Vagina (tissue), 2 donors: ENCODE measurements around the gene PSME1.

Experiments
- POLR2A ChIP-seq, 2 donors: fragments of 450-650 bp; IDR thresholded peaks; one replicate each; pipeline ENCODE4 v1.6.1; 2017; ENCODE audit warnings: antibody characterized with exemption in 2 of 2, mild to moderate bottlenecking in 2 of 2, moderate library complexity in 2 of 2
- TF ChIP-seq, protein P1 (sequence below), 3 experiments: fragments of 450-650 bp in 2 of 3; fragments of 200-600 bp in 1 of 3; sonication (generic) in 1 of 3; IDR thresholded peaks; one replicate each; pipeline ENCODE4 v1.5.1; 2017 to 2019; ENCODE audit warnings: antibody characterized with exemption in 3 of 3, mild to moderate bottlenecking in 2 of 3, moderate library complexity in 2 of 3

DNA sequence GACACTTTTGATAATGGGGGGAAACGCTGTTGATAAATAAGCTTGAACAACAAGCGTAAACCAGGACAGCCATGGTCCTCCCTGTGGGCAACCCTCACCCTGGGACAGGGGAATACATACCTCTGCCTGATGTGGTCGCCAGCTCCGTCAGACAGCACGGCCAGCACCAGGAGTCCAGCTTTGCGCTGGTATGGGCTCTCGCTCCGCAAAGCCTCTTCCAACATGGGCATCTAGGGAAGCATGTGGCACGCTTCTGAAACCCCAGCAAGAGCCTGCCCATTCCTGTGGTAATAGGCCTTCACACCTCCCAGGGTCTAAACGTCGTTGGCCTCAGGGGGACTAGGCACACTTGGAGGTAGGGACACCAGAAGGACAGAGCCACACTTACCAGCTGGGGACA, 49.7 kb downstream of the PSME1 start:
- TF ChIP-seq POLR2A (IDR thresholded peaks at IDR 0.05), result no peak
- TF ChIP-seq, protein P1, sequence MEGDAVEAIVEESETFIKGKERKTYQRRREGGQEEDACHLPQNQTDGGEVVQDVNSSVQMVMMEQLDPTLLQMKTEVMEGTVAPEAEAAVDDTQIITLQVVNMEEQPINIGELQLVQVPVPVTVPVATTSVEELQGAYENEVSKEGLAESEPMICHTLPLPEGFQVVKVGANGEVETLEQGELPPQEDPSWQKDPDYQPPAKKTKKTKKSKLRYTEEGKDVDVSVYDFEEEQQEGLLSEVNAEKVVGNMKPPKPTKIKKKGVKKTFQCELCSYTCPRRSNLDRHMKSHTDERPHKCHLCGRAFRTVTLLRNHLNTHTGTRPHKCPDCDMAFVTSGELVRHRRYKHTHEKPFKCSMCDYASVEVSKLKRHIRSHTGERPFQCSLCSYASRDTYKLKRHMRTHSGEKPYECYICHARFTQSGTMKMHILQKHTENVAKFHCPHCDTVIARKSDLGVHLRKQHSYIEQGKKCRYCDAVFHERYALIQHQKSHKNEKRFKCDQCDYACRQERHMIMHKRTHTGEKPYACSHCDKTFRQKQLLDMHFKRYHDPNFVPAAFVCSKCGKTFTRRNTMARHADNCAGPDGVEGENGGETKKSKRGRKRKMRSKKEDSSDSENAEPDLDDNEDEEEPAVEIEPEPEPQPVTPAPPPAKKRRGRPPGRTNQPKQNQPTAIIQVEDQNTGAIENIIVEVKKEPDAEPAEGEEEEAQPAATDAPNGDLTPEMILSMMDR (IDR thresholded peaks at IDR 0.05), result no peak
